NOMO-1 treated with DMSO at 0.1 percent for 48 hours (cell line): Measurements from ENCODE around the gene TCEAL5.
"Not testable (repeated sequence)": the region's sequence is repeated elsewhere in the genome, so short reads cannot be mapped to it uniquely, and the experiment has no call there.

Source experiments
- DNase-seq: peaks from one replicate; lab custom pipeline; 2025; ENCODE audit not compliant: unreplicated experiment; lab: John Stamatoyannopoulos, UW

TCEAL5 gene, protein sequence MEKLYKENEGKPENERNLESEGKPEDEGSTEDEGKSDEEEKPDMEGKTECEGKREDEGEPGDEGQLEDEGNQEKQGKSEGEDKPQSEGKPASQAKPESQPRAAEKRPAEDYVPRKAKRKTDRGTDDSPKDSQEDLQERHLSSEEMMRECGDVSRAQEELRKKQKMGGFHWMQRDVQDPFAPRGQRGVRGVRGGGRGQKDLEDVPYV

GRCh38 chrX:103276581-103277002 is at the start of gene TCEAL5:
Gene TCEAL5 (minus strand): TSS chrX:103276750. CDS start chrX:103274563, 2,187 bp downstream.
- no peak for DNase-seq

- no peak for DNase-seq
Measured at GRCh38 chrX:103311399-103311780, 34.8 kb upstream of the TCEAL5 start.

DNA sequence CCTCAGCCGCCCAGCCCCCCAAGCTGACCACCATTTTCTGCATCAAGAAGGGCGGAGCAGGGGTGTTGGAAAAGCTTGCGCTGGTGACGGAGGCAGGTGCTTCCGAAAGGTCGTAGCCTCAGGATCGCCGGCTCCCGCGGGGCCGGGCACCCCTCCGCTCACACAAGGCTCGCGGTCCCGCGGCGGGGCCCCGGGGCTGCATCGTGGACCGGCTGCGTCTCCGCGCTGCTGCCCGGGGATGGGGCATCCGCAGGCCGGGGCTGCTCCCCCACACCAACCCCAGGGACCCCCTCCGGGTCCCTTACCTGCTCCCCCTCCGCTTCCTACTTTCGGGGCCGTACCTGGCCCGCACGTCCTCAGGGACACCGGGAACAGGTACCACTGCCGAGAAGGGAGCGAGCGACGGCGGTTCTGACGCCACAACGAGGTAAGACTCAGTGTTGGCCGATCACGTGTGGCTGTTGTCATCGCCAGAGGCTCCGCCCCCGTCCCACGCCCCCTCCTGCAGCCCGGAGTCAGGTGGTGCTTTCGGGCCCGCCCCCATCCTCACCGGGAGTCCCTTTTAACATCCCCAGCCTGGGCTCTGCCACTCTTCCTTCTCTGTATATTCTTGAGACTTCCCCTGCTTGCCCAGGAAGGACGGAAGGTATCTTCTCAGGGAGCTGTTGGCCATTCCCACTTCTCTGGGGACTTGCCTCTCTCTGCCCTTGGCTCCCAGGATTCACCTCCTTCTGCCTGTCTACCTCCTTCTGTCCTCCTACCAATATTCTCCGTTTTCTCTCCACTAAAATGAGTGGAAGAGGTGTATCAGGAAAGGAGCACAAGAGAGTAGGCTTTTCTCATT is 34.2 kb upstream of the TCEAL5 start, which contains the start of gene BEX2:
TSS of gene BEX2 (minus strand) at position 436 of the 844 bp plus-strand sequence. CDS start 1,014 bp downstream, outside the sequence.
- peak; percentile 5 for DNase-seq

GRCh38 chrX:103309860-103310554 is 33.5 kb upstream of the TCEAL5 start:
- no peak for DNase-seq

- not testable (repeated sequence) for DNase-seq
Measured at GRCh38 chrX:103305666-103306065, 29.1 kb upstream of the TCEAL5 start.

DNA sequence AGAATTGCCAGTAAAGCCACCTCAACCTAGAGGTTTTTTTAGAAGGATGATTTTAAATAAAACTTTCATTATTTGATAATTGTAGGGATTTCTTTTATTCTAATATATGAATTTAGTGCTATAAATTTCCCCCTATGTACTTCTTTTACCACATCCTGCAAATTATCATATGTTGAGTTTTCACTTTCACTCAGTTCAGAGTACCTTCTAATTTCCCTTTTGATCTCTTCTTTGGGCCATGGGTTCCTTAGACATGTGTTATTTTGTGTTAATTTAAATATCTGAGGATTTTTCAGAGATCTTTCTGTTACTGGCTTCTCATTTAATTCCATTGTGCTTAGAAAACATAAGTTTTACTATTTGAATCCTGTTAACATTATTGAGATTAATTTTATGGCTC is 28.2 kb upstream of the TCEAL5 start:
- DNase-seq = no peak

- DNase-seq = no peak
Measured at GRCh38 chrX:103293118-103293517, 16.6 kb upstream of the TCEAL5 start.

DNA sequence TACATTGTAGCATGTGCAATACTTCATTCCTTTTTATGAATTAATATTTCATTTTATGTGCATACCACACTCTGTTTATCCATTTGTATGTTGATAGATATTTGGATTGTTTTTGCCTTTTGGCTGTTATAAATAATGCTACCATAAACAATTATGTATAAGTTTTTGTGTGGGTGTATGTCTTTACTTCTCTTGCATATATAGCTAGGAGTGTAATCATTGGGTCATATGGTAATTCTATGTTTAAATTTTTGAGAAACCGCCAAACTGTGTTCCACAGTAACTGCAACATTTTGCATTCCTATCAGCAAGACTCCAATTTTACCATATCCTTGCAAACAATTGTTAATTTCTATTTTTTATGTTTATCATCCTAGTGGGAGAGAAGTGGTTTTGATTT is 3.1 kb upstream of the TCEAL5 start:
- no peak for DNase-seq

DNA sequence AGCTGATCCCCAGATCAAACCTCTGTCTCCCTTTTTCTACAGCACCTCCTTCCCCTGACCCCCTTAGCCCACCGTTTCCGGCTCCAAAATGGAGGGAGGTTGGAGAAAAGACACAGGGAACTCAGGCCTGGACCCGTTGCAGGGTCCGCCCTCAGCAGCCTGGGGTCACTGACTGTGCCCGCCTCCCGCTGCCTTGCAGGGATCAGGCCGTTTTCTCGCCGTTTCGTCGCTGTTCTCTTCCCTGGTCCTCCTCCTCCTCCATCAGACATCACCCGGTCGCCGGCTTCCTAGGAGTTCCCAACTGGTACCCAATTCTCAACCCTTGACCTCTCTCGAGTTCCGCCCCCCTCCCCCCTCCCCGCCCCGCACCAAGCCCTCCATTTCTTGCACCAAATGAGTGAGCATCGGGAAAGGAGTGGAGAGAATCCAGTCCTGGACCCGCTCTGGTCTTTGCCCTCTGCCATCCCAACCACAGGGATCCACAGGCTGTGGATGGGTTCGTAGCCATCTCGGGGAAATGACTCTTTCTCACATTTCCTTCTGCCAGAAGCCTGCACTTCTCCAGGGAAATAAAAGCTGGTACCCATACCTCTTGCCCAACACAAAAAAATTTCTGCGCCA is 493 bp downstream of the TCEAL5 start:
- DNase-seq = no peak

GRCh38 chrX:103274284-103274683 is 2.3 kb downstream of the TCEAL5 start:
- no peak for DNase-seq

GRCh38 chrX:103258275-103258674 is 18.3 kb downstream of the TCEAL5 start:
- no peak for DNase-seq

- no peak for DNase-seq
Measured at GRCh38 chrX:103256651-103257050, 19.9 kb downstream of the TCEAL5 start.

- peak; percentile 51 for DNase-seq
Measured at GRCh38 chrX:103254921-103255493, 21.5 kb downstream of the TCEAL5 start, which contains the start of gene TCEAL8. Gene TCEAL8 (minus strand): TSS chrX:103255155. CDS start chrX:103253979, 1,176 bp downstream.

DNA sequence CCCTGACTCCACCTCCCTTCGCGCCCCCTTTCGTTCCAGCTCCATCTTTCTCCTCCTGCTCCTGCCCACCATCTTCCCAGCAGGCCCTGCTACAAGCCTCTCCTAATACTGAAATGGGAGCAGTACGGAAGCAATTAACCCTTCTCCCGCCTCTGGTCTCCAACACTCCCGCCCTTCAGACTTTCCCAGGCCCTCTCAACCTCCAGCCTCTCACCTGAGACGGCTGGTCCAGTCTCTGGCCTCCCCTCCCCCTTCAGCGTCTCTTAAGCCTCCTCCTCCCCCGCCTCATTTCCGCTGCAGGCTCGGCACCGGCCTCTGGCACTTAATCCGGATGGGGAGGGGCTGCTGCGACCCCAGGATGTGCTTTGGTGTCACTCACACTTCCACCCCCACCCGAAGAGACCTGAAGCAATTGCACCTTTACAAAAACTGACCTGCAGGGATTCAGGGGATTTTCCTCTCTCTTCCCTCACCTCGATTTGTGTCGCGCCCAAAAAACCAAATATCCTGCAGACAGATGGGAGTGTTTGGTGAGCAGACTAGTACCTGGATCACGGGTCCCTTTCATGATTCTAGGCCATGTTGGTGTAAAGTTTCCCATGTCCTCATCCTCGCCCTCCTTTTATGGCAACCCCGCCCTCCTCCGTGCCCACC is 22.3 kb downstream of the TCEAL5 start:
- no peak for DNase-seq

DNA sequence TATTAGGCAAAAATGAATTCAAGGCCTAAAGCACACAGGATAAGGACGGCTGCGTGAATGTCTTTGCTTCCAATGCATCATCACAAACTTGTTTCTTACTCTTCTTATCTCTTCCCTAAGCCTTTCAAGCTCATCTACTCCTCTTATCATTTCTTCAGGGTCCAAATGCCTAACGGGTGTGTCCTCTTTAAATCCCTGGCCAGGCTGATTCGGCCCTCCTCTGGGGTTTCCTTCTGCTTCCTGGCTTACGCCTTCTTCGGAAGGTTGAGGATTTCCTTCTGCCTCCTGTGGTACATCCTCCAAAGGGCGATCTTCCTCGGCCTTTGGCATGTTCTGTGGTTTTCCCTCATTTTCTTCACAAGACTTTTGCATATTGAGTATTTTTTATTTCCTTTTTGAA is 22.9 kb downstream of the TCEAL5 start:
- no peak for DNase-seq

- DNase-seq = no peak
Measured at GRCh38 chrX:103250977-103251376, 25.6 kb downstream of the TCEAL5 start.

DNA sequence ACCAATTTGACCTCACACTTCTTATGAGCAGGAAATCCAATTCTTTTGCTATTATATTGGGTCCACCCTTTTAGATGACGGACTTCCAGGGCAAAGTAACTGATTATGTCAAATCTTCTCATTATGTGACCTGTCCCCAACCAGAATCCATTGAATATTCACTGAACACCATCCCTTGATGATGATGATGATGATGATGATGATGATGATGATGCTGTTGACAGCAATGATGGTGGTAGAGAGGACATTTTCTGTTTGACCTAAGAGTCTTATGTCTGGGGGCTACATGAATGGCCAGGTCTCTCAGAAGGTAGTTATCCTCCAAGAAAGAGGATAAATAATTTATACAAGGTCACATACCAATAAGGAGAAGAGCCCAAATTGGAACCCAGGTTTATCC is 26.7 kb downstream of the TCEAL5 start:
- DNase-seq = no peak

GRCh38 chrX:103248553-103248952 is 28.0 kb downstream of the TCEAL5 start:
- peak; percentile 8 for DNase-seq

GRCh38 chrX:103240155-103240554 is 36.4 kb downstream of the TCEAL5 start:
- DNase-seq = no peak

- DNase-seq = no peak
Measured at GRCh38 chrX:103236296-103236695, 40.3 kb downstream of the TCEAL5 start.
